Posterior cingulate gyrus (tissue), 11 donors: Measurements from ENCODE around the gene CMC1.
A peak's percentile ranks its signal among the peaks of the same experiment; 100 is the strongest.

Experiments used
- DNase-seq, 10 donors: peaks; one replicate each; pipeline versions ENCODE4 v3.0.0 to v3.0.0-alpha.2; 2020 to 2021; ENCODE audit warnings: mixed read lengths in 3 of 10
- intact Hi-C: fragments of 100-400 bp; cut with DNase I; formaldehyde crosslinking; loops from one replicate; pipeline ENCODE4 v1.15.1; 2023

The CMC1 gene

GRCh38 chr3:28294667-28295413, 53.4 kb downstream of the CMC1 start:
- intact Hi-C loops, result no loop called here
- DNase-seq, result no peak

- DNase-seq, result no peak
- intact Hi-C loops, result no loop called here
Measured at GRCh38 chr3:28295898-28296490, 54.6 kb downstream of the CMC1 start.

GRCh38 chr3:28299705-28300104, 58.3 kb downstream of the CMC1 start:
- intact Hi-C loops, result no loop called here
- no peak for DNase-seq

- no peak for DNase-seq
- intact Hi-C loops, result no loop called here
Measured at GRCh38 chr3:28300345-28300962, 59.0 kb downstream of the CMC1 start.

GRCh38 chr3:28301688-28302087, 60.3 kb downstream of the CMC1 start:
- intact Hi-C loops, result no loop called here
- no peak for DNase-seq

- no peak for DNase-seq
- intact Hi-C loops, result no loop called here
Measured at GRCh38 chr3:28308196-28308595, 66.8 kb downstream of the CMC1 start.

GRCh38 chr3:28315711-28316110, 74.3 kb downstream of the CMC1 start:
- intact Hi-C loops, result no loop called here
- DNase-seq, result no peak

GRCh38 chr3:28316226-28316625, 74.8 kb downstream of the CMC1 start:
- intact Hi-C loops, result no loop called here
- no peak for DNase-seq

- peak in 1 of 10 donors; percentile 11 for DNase-seq
- intact Hi-C loops, result no loop called here
Measured at GRCh38 chr3:28317438-28318022, 76.1 kb downstream of the CMC1 start.

GRCh38 chr3:28320981-28321380, 79.6 kb downstream of the CMC1 start:
- intact Hi-C loops, result loop anchor here (10.0 kb wide), 1 partner anchor 1006 kb away; no protein-coding TSS in a partner anchor
- DNase-seq, result no peak

- intact Hi-C loops, result loop anchor here (10.0 kb wide), 1 partner anchor 1008 kb away; no protein-coding TSS in a partner anchor
Measured at GRCh38 chr3:28322464-28322863, 81.0 kb downstream of the CMC1 start.

GRCh38 chr3:28326458-28326926, 85.1 kb downstream of the CMC1 start:
- DNase-seq, result no peak
- intact Hi-C loops, result loop anchor here (5.0 to 10.0 kb wide), 2 partner anchors 614 to 1012 kb away; no protein-coding TSS in a partner anchor

More at GRCh38 chr3:28322464-28322863, 81.0 kb downstream of the CMC1 start:
- DNase-seq, result no peak

GRCh38 chr3:28328188-28329151, 87.1 kb downstream of the CMC1 start:
- intact Hi-C loops, result loop anchor here (5.0 to 10.0 kb wide), 2 partner anchors 616 to 1014 kb away; no protein-coding TSS in a partner anchor

GRCh38 chr3:28334552-28334951, 93.1 kb downstream of the CMC1 start:
- intact Hi-C loops, result no loop called here
- no peak for DNase-seq

More at GRCh38 chr3:28328188-28329151, 87.1 kb downstream of the CMC1 start:
- DNase-seq, result no peak

GRCh38 chr3:28335246-28335645, 93.8 kb downstream of the CMC1 start:
- DNase-seq, result no peak
- intact Hi-C loops, result no loop called here

- intact Hi-C loops, result no loop called here
- no peak for DNase-seq
Measured at GRCh38 chr3:28337230-28337629, 95.8 kb downstream of the CMC1 start.

- intact Hi-C loops, result no loop called here
Measured at GRCh38 chr3:28343144-28343543, 101.7 kb downstream of the CMC1 start.

GRCh38 chr3:28345690-28346089, 104.3 kb downstream of the CMC1 start:
- DNase-seq, result no peak
- intact Hi-C loops, result loop anchor here (5.0 kb wide), 1 partner anchor 103 kb away; the partner anchor contains the start of gene CMC1

More at GRCh38 chr3:28343144-28343543, 101.7 kb downstream of the CMC1 start:
- no peak for DNase-seq
